Measurements from ENCODE around the gene EPHB2.

- TF ChIP-seq EZH2 (IDR thresholded peaks at IDR 0.05; ENCODE audit: insufficient read depth, poor library complexity, severe bottlenecking) (no peak), EZH2phosphoT487 (IDR thresholded peaks at IDR 0.05; ENCODE audit: insufficient read depth, low read depth) (no peak)
Measured at GRCh38 chr1:22900451-22900850, 189.8 kb downstream of the EPHB2 start.

Measured in GM23248 (cell line).